CD4-positive, alpha-beta T cell treated with Interleukin-21 for 1 hour (primary cell): ENCODE results near the gene ZNF223.

Experiments used
- DNase-seq: peaks from one replicate; pipeline ENCODE4 v3.0.0-alpha.2; 2020

Gene ZNF223

GRCh38 chr19:44051650-44052402, at the start of gene ZNF223:
Gene ZNF223 (plus strand): TSS chr19:44052036. CDS start chr19:44055177, 3,141 bp downstream.
- DNase-seq, result peak; percentile 72

- DNase-seq, result no peak
Measured at GRCh38 chr19:44002212-44002565, 49.6 kb upstream of the ZNF223 start.

GRCh38 chr19:44002566-44003460, 49.0 kb upstream of the ZNF223 start, which contains the start of gene ZNF230:
Gene ZNF230 (plus strand): TSS chr19:44002957. CDS start chr19:44007079, 4,122 bp downstream.
- peak; percentile 94 for DNase-seq

DNA sequence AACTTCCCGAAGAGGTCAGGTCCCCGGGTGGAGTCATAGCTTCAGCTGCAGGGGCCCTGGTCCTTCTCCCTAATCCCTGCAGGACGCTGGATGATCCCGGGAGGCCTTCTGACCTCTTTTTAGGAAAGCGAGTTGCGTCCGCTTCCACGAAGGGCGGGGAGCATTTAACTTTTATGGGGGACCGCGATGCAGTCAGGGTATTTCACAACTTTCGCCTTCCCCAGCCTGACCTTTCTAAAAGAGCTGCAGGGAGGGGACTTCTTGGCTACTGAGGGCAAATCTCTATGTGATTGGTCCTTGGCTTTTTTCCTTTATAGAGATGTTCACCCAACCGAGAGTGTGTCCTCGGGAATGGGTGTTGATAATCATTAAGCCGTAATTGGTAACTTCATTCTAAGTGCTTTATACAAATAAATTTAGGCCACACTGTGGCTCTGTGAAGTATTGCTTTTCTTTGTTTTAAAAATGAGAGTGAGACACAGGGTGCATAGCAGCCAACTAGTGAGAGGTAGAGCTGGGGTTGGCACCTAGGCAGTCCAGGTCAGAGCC, 48.3 kb upstream of the ZNF223 start:
- peak; percentile 16 for DNase-seq

- DNase-seq, result no peak
Measured at GRCh38 chr19:44005973-44006372, 45.9 kb upstream of the ZNF223 start.

DNA sequence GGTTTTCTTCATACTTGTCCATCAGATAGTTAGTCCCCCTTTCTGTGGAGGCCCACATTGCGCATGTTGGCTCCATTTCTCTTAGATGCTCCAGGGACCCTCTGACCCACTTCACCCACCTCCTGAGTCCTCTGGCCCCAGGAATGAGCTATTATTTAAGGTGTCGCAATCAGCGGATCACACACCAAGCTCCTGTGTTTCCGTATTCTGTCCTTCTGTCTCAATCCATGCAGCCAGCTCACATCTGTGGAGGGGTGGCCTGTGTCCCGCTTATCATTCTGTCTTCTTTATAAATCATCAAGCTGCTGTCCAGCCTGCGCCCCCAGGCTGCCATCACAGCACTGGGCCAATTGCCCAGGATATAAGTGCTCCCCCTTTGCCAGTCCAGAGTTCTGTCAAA, 44.4 kb upstream of the ZNF223 start:
- no peak for DNase-seq

DNA sequence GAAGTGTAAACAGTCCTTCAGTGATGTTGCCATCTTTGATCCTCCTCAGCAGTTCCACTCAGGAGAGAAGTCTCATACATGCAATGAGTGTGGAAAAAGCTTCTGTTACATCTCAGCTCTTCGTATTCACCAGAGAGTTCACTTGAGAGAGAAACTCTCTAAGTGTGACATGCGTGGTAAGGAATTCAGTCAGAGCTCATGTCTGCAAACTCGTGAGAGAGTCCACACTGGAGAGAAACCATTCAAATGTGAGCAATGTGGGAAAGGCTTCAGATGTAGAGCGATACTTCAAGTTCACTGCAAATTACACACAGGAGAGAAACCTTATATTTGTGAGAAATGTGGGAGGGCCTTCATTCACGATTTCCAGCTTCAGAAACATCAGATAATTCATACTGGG, 41.4 kb upstream of the ZNF223 start:
- no peak for DNase-seq

DNA sequence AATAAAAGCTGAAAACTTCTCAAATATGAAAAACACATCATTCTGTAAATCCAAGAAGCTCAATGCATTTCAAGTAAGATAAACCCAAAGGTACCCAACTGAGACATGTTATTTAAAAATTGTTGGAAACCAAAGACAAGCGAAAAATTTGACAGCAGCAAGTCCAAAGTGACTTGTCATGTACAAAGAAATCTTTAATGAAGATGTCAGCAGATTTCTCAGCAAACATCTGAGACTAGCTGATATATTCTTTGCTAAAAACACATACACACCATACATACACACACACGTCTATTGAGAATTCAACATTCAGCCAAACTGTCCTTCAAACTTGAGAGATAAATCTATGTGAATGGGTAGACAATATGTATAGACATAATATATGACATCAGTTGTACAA, 32.3 kb upstream of the ZNF223 start:
- DNase-seq, result no peak

GRCh38 chr19:44021221-44021620, 30.6 kb upstream of the ZNF223 start:
- DNase-seq, result no peak

DNA sequence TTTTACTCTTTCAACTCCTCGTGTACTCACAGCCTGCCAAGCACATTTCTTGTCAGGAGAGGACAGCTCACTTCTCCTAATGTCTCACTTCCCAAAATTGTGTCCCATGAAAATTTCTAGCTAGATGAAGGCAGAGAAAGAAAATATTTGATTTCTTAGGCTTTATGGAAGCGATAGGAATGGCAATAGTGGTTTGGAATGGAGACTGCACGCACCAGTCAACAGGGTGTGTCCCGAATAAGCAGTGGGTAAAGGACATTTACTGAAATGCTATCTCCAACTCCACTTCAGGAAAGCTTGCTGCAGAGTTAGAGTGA, 27.0 kb upstream of the ZNF223 start:
- DNase-seq, result no peak

- peak; percentile 86 for DNase-seq
Measured at GRCh38 chr19:44025217-44025936, 26.5 kb upstream of the ZNF223 start, which contains the start of gene ZNF222. Gene ZNF222 (plus strand): TSS chr19:44025379. CDS start chr19:44025437, 58 bp downstream.

- DNase-seq, result no peak
Measured at GRCh38 chr19:44026622-44027021, 25.2 kb upstream of the ZNF223 start.

DNA sequence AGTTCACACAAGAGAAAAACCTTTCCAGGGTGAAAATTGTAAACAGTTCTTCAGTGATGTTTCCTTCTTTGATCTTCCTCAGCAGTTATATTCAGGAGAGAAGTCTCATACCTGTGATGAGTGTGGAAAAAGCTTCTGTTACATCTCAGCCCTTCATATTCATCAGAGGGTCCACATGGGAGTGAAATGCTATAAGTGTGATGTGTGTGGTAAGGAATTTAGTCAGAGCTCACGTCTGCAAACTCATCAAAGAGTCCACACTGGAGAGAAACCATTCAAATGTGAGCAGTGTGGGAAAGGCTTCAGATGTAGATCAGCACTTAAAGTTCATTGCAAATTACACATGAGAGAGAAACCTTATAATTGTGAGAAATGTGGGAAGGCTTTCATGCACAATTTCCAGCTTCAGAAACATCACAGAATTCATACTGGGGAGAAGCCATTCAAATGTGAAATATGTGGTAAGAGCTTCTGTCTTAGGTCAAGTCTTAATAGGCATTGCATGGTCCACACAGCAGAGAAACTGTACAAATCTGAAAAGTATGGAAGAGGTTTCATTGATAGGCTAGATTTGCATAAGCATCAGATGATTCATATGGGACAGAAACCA, 19.7 kb upstream of the ZNF223 start:
- no peak for DNase-seq

- DNase-seq, result no peak
Measured at GRCh38 chr19:44042147-44042546, 9.7 kb upstream of the ZNF223 start.

- peak; percentile 13 for DNase-seq
Measured at GRCh38 chr19:44050740-44051649, 841 bp upstream of the ZNF223 start.

DNA sequence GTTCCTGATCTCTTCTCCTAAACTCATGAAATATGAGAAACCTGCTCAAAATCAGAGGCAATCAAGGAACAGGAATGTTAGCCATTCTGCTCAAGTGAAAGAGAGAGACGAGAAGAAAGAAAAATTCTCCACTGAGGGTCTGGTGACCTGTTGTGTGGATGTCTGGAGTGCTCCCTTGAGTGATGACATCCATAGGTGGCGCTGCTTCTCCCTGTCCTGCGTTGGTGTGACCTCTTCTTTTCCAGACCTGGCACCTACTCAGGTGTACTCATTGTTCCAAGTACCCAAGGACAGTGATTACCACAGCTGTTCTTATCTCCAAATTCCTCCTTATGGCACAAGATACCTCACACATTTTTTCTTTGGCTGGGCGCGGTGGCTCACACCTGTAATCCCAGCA, 4.0 kb downstream of the ZNF223 start:
- no peak for DNase-seq

- no peak for DNase-seq
Measured at GRCh38 chr19:44059229-44059628, 7.4 kb downstream of the ZNF223 start.

DNA sequence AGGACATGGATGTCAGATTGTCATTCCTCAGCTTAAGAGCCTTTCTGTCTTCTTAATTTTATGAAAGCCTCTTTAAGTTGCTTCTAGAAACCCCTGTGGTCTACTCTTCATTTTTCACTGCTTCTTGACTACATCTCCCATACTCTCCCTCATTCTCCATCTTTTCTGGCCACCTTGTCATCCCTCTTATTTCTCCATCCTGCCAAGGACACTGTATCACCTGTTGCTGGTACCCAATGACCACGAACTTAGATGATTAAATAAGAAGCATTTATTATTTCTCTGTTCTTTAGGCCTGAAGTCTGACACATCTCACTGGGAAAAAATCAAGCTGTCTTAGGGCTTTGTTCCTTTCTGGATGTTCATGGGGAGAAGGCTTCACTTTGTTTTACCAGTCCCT, 9.2 kb downstream of the ZNF223 start:
- no peak for DNase-seq

DNA sequence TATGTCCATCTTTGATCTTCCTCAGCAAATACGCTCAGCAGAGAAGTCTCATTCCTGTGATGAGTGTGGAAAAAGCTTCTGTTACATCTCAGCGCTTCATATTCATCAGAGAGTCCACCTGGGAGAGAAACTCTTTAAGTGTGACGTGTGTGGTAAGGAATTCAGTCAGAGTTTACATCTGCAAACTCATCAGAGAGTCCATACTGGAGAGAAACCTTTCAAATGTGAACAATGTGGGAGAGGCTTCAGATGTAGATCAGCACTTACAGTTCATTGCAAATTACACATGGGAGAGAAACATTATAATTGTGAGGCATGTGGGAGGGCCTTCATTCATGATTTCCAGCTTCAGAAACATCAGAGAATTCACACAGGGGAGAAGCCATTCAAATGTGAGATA, 14.5 kb downstream of the ZNF223 start:
- no peak for DNase-seq

GRCh38 chr19:44069415-44069814, 17.6 kb downstream of the ZNF223 start:
- no peak for DNase-seq

- peak; percentile 92 for DNase-seq
Measured at GRCh38 chr19:44071824-44072542, 20.1 kb downstream of the ZNF223 start, which contains the start of gene ZNF284. Gene ZNF284 (plus strand): TSS chr19:44072159. CDS start chr19:44076390, 4,231 bp downstream.
